Measurements from ENCODE around the gene DCDC2B. TPM values are rescaled to one million over a fixed set of nuclear protein-coding genes. Genes with fewer than 3 reads are reported as not detected.
A peak's percentile ranks its signal among the peaks of the same experiment; 100 is the strongest.

Gene DCDC2B
- total and polyA plus RNA-seq, 9 donors, result 0.05 to 13.3 (median 0.30) TPM; not detected in 4

GRCh38 chr1:32172621-32173245, 36.2 kb upstream of the DCDC2B start:
- no peaks in the 10 kb centered on the region for H3K4me1 ChIP-seq (ENCODE audit: insufficient read depth)
- no peaks in the 10 kb centered on the region for H3K36me3 ChIP-seq

GRCh38 chr1:32178380-32179192, 30.3 kb upstream of the DCDC2B start:
- TF ChIP-seq EP300 (IDR thresholded peaks at IDR 0.05), result no peak
- TF ChIP-seq CTCF (IDR thresholded peaks at IDR 0.05), result no peak
- Histone ChIP-seq H3K9me3 (no peaks in the 10 kb centered on the region), H3K4me1 (ENCODE audit: insufficient read depth) (peaks cover 10% of the 10 kb centered on the region), H3K27me3 (no peaks in the 10 kb centered on the region), H3K4me3 (peak overlapping the region; percentile 80), H3K36me3 (no peaks in the 10 kb centered on the region), H3K27ac (peak overlapping the region in 1 of 2 donors; percentile 90)
- no peak for DNase-seq
- WGBS, 3 donors, result 74 to 76% (median 75%) methylated on average over 7 of the region's 7 CpGs
- intact Hi-C loops (cut with DNase I), result no loop called here

More at GRCh38 chr1:32172621-32173245, 36.2 kb upstream of the DCDC2B start:
- intact Hi-C loops (cut with DNase I), result no loop called here
- 82 to 94% (median 90%) methylated on average over 1 of the region's 1 CpG for WGBS, 3 donors
- no peaks in the 10 kb centered on the region for H3K27me3 ChIP-seq
- TF ChIP-seq POLR2A (IDR thresholded peaks at IDR 0.05) (no peak), EP300 (IDR thresholded peaks at IDR 0.05) (no peak)
- no peaks in the 10 kb centered on the region for H3K9me3 ChIP-seq
- no peak overlapping the region for H3K27ac ChIP-seq
- no peak for DNase-seq
- no peak overlapping the region for H3K4me3 ChIP-seq

- no peak for DNase-seq
- H3K4me3 ChIP-seq, result peak overlapping the region; percentile 80
- 2 to 9% (median 4%) methylated on average over 7 of the region's 7 CpGs for WGBS, 3 donors
- H3K27me3 ChIP-seq, result no peaks in the 10 kb centered on the region
- intact Hi-C loops (cut with DNase I), result no loop called here
- H3K9me3 ChIP-seq, result no peaks in the 10 kb centered on the region
- H3K27ac ChIP-seq, result peak overlapping the region; percentile 61 to 90
- peaks cover 10% of the 10 kb centered on the region for H3K4me1 ChIP-seq (ENCODE audit: insufficient read depth)
- TF ChIP-seq EP300 (IDR thresholded peaks at IDR 0.05) (no peak), CTCF (IDR thresholded peaks at IDR 0.05) (no peak), POLR2A (IDR thresholded peaks at IDR 0.05) (no peak)
- H3K36me3 ChIP-seq, result no peaks in the 10 kb centered on the region
Measured at GRCh38 chr1:32179193-32179442, 29.8 kb upstream of the DCDC2B start.

GRCh38 chr1:32179443-32180185, 29.3 kb upstream of the DCDC2B start, which contains the start of gene TXLNA:
Gene TXLNA (plus strand): TSS chr1:32179675. CDS start chr1:32180346, 671 bp downstream.
- WGBS, 3 donors, result 0 to 1% (median 1%) methylated on average over 41 to 79 of the region's 79 CpGs
- Histone ChIP-seq H3K4me1 (ENCODE audit: insufficient read depth) (peaks cover 10% of the 10 kb centered on the region), H3K36me3 (no peaks in the 10 kb centered on the region)

More at GRCh38 chr1:32179443-32180185, 29.3 kb upstream of the DCDC2B start, which contains the start of gene TXLNA:
- Histone ChIP-seq H3K4me3 (peak within 1 kb of the TSS; percentile 80), H3K9me3 (no peaks in the 10 kb centered on the region), H3K27me3 (no peaks in the 10 kb centered on the region), H3K27ac (peak within 1 kb of the TSS; percentile 61 to 90)
- TF ChIP-seq EP300 (IDR thresholded peaks at IDR 0.05) (no peak), CTCF (IDR thresholded peaks at IDR 0.05) (peak in 1 of 3 donors; percentile 29), POLR2A (IDR thresholded peaks at IDR 0.05) (no peak)
- intact Hi-C loops (cut with DNase I), result no loop called here
- peak; percentile 94 to 96 (median 94) for DNase-seq

Measured in ovary (tissue), 9 donors.